Measurements from ENCODE around the gene MASP2.
"Not testable (repeated sequence)": the region's sequence is repeated elsewhere in the genome, so short reads cannot be mapped to it uniquely, and the experiment has no call there.

MASP2 gene

DNA sequence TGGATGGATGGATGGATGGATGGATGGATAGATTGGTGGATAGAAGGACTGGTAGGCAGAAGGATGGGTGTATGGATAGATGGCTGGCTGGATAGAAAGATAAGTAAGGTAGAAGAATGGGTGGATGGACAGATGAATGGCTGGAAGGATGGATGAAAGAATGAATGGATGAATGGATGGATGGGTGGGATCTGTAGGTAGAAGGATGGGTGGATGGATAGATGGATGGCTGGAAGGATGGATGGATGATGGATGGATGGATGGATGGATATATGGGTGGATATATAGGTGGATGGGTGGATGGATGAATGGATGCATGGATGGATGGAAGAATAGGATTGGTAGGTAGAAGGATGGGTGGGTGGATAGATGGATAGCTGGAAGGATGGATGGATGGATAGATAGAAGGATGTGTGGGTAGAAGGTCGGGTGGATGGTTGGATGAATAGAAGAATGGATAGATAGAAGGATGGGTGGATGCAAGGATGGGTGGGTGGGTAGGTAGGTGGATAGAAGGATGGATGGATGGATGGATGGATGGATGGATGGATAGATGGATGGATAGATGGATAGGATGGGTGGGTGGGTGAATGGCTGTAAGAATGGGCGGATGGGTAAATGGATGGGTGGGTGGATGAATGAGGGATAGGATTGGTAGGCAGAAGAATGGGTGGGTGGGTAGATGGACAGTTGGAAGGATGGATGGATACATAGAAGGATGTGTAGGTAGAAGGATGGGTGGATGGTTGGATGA lies 7.5 kb downstream of the MASP2 start:
- no peak for DNase-seq (ENCODE audit: low read depth in 2 of 3, low spot score in 2 of 3)

DNA sequence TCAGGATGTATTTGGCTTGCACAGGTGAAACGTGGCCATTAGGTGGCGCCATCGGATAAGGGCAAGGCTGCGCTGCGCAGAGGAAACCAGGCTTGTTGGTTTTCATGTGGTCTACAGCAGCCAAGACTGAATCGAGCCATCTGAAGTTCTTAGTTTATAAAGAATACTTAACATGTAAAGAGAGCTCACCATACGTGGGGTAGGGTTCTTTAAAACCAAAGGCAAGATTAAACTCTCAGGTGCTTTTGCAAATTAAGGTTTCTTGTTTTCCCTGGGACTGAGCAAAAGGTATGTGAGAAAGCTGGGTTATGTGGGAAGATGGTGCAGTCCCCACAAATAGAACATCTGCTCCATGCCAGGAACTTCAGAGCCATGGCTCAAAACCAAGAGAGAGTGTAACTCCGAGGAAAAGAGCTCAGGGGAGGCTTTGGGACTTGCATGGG lies 9.3 kb downstream of the MASP2 start:
- peak; percentile 59 to 90 (median 86) for DNase-seq (ENCODE audit: low read depth in 2 of 3, low spot score in 2 of 3)

DNA sequence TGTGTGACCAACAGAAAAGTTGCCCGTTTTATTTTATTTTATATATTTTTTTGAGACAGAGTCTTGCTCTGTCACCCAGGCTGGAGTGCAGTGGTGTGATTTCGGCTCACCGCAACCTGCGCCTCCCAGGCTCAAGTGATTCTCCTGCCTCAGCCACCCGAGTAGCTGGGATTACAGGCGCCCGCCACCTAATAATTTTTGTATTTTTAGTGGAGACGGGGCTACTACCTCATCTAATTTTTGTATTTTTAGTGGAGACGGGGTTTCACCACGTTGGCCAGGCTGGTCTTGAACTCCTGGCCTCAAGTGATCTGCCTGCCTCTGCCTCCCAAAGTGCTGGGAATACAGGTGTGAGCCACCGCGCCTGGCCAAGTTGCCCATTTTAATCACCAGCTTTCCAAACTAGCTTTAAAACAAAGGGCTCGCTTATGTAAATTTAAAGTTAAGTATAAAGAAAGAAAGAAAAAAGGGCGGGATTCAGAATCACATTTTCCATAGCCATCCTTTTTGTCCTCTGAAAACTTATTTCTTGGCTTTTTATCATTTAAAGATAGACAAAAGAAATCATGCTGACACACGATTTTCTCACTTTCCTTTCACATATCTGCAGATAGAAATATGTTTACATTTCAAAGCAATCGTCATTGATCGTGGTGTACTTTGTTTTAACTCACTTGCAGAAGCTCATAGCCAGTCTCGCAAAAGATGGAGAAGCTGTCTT lies 9.9 kb downstream of the MASP2 start:
- DNase-seq (ENCODE audit: low read depth in 2 of 3, low spot score in 2 of 3) = not testable (repeated sequence)

DNA sequence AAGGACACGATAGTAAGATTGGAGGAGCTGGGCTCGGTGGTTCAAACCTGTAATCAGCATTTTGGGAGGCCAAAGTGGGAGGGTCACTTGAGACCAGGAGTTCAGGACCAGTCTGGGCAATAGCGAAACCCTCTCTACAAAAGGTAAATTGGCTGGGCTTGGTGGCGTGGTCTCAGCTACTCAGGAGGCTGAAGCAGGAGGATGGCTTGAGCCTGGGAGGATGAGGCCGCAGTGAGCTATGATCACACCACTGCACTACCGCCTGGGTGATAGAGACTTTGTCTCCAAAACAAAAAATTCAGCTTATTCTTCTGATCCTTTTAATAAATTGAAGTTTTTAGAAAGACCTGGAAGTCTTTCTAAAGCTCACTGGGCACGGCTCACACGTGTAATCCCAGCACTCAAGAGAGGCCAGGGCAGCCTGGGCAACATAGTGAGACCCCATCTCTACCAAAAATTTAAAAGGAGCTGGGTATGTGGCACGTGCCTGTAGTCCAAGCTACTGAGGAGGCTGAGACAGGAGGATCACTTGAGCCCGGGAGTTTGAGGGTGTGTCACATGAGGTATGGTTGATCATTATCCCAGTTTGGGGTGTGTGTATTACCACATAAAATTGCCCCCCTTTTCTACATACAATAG lies 15.3 kb downstream of the MASP2 start:
- DNase-seq (ENCODE audit: low read depth in 2 of 3, low spot score in 2 of 3) = no peak

DNA sequence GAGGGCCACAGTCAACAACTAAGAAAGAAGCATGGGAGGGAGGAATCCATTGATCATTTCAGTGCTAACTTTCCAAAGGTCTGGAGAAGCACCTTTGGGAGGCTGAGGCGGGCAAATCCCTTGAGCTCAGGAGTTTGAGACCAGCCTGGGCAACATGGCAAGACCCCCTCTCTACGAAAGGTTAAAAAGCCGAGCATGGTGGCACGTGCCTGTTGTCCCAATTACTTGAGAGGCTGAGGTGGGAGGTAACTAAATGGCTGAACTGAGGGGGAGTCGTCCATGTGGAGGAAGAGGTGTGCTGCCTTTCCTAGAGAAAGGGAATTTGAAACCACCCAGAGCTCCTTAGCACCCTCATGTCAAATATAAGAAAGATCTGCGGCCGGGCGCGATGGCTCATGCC lies 16.2 kb downstream of the MASP2 start:
- no peak for DNase-seq (ENCODE audit: low read depth in 2 of 3, low spot score in 2 of 3)

DNA sequence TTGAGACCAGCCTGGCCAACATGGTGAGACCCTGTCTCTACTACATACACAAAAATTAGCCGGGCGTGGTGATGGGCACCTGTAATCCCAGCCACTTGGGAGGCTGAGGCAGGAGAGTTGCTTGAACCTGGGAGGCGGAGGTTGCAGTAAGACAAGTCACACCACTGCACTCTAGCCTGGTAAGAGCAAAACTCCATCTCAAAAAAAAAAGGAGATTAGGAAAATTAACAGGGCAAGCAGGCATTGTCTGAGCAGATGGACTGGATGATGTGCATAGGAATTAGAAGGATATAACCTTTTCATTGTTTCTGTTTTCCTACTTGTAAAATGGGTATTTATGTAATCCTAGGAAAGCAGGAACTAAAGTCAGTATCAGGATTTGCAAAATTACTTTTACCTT lies 19.0 kb downstream of the MASP2 start:
- DNase-seq (ENCODE audit: low read depth in 2 of 3, low spot score in 2 of 3) = no peak

DNA sequence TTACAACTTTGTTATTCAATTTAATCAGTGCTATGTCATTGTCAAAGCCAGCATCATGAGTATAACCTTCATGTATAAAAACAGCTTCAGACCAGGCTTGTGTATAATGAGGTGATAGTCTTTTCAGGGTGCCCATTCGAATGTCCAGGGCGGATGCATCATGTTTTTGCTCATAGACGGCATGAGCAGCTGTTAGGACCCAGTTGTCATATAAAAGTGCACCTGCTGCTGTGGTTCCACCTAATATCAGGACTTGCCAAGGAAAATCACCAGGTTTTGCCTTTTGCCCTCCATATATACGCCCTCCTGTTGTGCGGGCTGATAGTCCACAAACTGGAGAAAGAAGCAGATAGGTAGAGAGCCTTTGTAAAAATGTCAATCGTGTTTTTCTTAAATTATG lies 19.7 kb downstream of the MASP2 start:
- no peak for DNase-seq (ENCODE audit: low read depth in 2 of 3, low spot score in 2 of 3)

DNA sequence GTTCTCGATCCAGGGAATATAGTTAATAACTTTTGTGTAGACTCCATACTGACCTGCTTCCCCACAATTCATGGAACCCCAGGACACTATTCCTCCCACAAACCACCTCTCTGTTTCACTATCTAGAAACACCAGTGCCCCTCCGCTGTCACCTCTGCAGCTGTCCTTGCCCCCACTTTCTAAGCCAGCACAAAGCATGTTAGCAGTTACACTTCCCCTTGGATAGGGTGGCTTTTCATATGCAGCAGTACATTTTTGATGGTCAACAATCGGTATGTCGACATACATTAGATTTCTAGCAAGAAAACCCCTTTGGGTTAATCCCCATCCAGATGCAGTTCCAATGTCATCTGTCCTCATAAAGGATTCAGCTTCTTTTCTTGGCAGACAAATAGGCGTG lies 20.1 kb downstream of the MASP2 start:
- DNase-seq (ENCODE audit: low read depth in 2 of 3, low spot score in 2 of 3) = no peak

DNA sequence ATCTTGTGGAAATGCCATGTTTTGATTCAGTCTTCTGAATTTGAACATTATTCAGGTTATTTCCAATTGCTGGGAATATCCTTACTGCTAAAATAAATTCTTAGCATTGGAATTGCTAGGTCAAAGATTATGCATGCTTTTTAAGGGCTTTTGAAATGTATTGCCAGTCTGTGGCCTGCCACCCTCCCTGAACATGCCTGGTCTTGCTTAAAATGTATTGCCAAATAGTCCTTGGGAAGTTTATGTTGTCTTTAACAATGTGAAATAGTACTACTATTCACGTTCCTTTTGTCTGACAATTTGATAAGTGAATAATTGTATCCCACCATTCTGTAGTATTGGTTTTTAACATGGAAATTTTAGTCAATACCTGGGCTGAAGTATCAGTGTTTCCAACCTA lies 21.0 kb downstream of the MASP2 start:
- DNase-seq (ENCODE audit: low read depth in 2 of 3, low spot score in 2 of 3) = no peak

DNA sequence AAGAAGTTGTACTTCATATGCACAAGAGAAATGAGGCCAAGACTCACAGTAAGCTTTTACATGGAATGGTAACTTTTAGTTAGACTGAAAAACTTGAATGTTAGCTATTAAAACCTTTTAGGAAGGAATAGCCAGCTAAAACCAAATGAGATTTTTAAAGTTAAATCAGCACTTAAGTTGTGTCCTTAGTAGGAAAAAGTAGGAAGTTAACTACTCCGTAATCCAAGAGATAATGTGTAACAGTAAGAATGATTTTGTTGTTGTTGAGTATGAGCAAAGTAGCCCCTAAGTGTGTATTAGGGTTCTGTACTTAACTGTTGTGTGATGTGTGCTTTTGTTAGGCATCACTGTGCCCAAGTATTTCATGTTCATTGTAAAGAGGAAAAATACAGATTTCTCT lies 21.4 kb downstream of the MASP2 start:
- DNase-seq (ENCODE audit: low read depth in 2 of 3, low spot score in 2 of 3) = no peak

DNA sequence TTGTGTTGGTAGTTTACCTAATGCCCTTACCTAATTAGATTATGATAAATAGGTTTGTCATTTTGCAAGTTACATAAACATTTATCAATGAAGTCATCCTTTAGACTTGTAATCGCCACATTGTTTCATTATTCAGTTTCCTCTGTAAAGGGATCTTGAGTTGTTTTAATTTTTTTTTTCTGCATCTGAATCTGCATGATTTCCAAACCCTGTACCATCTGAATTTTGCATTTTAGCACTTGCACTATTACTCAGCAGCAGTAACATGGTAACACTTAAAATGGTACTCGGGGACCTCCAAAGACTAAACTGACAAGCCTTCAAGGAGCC lies 22.2 kb downstream of the MASP2 start:
- DNase-seq (ENCODE audit: low read depth in 2 of 3, low spot score in 2 of 3) = no peak

DNA sequence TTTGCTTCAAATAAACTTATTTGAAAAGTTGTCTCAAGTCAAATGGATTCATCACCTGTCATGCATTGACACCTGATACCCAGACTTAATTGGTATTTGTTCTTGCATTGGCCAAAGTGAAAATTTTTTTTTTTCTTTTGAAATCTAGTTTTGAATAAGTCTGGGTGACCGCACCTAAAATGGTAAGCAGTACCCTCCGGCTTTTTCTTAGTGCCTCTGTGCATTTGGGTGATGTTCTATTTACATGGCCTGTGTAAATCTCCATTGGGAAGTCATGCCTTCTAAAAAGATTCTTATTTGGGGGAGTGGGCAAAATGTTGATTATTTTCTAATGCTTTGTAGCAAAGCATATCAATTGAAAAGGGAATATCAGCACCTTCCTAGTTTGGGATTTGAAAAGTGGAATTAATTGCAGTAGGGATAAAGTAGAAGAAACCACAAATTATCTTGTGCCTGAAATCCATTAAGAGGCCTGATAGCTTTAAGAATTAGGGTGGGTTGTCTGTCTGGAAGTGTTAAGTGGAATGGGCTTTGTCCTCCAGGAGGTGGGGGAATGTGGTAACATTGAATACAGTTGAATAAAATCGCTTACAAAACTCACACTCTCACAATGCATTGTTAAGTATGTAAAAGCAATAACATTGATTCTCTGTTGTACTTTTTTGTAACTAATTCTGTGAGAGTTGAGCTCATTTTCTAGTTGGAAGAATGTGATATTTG lies 22.7 kb downstream of the MASP2 start:
- no peak for DNase-seq (ENCODE audit: low read depth in 2 of 3, low spot score in 2 of 3)

DNA sequence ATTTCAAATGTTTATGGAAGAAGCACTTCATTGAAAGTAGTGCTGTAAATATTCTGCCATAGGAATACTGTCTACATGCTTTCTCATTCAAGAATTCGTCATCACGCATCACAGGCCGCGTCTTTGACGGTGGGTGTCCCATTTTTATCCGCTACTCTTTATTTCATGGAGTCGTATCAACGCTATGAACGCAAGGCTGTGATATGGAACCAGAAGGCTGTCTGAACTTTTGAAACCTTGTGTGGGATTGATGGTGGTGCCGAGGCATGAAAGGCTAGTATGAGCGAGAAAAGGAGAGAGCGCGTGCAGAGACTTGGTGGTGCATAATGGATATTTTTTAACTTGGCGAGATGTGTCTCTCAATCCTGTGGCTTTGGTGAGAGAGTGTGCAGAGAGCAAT lies 23.8 kb downstream of the MASP2 start:
- no peak for DNase-seq (ENCODE audit: low read depth in 2 of 3, low spot score in 2 of 3)

DNA sequence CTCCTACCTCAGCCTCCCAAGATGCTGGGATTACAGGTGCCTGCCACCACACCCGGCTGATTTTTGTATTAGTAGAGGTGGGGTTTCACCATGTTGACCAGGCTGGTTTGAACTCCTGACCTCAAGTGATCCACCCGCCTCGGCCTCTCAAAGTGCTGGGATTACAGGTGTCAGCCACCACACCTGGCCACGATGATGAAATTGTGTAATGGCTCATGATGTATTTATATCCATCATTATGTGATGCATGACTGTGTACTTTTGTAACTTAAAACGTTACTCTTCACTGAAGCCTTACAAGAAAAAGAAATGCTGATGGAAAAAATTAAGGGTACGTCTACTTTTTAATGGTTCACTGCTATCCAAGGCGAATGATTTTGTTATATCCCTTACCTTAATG lies 27.1 kb downstream of the MASP2 start:
- DNase-seq (ENCODE audit: low read depth in 2 of 3, low spot score in 2 of 3) = no peak

DNA sequence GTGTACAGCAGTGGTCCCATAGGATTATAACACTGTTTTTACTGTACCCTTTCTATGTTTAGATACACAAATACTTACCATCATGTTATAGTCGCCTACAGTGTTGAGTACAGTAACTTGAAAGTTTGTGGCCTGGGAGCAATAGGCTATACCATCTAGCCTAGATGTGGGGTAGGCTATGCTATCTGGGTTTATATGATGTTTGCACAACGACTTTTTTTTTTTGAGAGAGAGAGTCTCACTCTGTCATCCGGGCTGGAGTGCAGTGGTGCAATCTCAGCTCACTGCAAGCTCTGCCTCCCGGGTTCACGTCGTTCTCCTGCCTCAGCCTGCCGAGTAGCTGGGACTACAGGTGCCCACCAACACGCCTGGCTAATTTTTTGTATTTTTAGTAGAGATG lies 27.7 kb downstream of the MASP2 start:
- not testable (repeated sequence) for DNase-seq (ENCODE audit: low read depth in 2 of 3, low spot score in 2 of 3)

DNA sequence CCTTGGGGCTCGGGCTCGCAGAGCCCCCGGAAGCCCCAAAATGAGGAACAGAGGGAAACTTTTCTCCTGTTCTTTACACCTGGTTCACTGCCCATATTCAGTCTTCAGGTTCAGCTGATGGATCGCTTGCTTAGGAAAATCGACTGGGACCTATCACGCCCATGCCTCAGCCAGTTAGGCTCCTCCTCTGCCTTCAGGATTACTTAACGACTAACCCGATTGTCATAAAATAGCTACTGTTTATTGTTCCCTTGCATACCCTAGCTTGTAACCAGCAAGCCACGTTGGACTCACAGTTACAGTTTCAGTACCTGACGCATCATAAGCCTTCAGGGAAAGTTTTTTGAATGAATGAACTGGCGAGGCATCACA lies 33.9 kb downstream of the MASP2 start:
- no peak for DNase-seq (ENCODE audit: low read depth in 2 of 3, low spot score in 2 of 3)

DNA sequence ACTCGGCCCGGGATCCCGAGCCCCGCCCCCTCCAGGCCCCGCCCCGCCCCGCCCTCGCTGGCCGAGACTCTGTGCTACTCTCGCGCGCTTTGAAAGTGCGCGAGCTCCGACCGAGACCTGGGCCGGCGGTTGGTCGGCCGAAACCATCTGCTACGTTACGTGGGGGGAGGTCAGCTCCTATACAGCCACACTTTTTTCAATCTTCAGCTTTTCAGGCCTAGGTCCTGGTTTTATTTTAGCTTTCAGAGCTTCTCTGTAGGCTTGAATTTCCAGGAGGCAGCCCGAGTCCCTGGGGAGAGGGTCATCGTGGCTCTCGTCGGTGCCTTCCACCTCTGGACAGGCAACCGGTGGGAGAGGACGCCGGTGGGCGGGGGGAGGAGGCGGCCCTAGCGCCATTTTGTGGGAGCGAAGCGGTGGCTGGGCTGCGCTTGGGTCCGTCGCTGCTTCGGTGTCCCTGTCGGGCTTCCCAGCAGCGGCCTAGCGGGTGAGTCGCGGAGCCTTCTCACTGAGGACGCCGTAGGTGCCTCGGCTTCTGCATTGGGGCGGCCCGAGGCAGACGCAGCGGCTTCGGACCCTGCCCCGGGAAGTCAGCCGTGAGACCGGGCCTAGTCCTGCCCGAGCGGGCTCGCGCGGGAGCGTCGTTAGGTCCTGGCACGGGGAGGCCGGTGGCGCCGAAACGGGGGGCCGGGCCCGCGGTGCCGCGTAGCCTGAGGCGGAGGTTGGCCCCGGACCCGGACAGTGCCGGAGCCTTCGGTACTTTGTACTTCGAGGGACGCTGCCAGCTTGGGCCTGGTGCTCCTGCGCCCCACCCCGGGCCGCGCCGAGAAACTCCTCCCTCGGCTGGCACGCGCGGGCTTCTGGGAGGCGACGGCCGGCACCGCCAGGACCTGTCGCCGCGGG lies 34.5 kb downstream of the MASP2 start, which contains the start of gene TARDBP:
Gene TARDBP, plus strand, starts transcription at position 395 of the 900 bp plus-strand sequence. CDS start 1,074 bp downstream, outside the sequence.
- peak; percentile 75 to 89 (median 86) for DNase-seq (ENCODE audit: low read depth in 2 of 3, low spot score in 2 of 3)

DNA sequence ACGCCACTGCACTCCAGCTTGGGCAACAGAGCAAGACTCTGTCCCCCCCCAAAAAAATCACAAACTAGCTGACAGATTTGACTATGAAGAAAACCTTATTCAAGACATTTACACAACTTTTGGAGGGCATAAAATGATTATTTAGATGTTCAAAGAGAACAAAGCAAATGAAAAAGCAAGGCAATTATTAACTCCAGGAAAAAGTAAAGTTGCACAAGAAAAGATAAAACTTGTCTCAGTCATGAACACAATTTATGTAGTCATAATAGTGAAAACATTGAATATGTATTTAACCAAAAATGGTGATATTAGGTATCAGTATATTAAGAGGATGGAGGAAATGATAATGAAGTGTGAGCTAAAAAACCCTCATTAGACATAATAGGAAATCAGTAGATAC lies 46.5 kb downstream of the MASP2 start:
- no peak for DNase-seq (ENCODE audit: low read depth in 2 of 3, low spot score in 2 of 3)

DNA sequence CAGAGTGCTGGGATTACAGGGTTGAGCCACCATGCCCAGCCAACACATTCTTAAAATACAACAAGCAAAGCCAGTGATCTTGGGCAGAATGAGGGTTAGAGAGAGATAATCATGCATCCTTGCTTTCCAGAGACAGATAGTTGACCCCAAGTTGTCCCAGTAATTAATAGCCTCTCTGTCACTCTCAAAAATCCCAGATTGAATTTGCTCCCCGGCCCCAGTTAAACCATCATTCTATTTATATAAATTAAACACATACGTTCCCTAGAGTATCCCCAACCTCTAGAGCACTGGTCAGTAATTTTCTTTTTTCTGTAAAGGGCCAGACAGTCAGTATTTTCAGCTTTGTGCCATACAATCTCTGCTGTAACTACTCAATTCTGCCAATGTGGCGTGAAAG lies 50.9 kb downstream of the MASP2 start:
- DNase-seq (ENCODE audit: low read depth in 2 of 3, low spot score in 2 of 3) = no peak

DNA sequence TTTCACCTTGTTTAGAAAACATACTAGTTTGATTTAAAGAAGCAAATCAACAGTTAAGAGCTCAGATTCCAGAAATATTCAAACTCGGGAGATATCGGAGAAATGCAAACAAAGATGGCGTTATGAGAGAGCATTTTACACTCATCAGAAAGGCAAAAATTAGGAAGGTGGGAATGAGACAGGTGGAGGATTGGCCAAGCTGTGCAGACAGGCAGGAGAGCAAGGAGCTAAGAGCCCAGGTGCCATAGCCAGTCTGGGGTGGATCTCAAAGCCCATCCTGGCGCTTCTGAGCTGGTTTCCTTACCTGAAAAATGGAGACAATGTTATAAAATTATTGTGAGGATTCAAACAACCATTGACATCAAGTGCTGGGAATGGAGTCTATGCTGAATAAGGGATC lies 54.2 kb downstream of the MASP2 start:
- DNase-seq (ENCODE audit: low read depth in 2 of 3, low spot score in 2 of 3) = no peak

DNA sequence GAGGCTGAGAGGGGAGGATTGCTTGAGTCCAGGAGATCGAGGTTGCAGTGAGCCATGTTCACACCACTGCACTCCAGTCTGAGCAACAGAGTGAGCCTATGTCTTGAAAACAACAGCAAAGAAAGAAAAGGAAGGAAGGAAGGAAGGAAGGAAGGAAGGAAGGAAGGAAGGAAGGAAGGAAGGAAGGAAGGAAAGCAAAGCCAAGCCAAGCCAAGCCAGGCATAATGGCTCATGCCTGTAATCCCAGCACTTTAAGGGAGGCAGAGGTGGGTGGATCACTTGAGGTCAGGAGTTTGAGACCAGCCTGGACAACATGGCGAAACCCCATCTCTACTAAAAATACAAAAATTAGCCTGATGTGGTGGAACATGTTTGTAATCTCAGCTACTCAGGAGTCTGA lies 55.0 kb downstream of the MASP2 start:
- not testable (repeated sequence) for DNase-seq (ENCODE audit: low read depth in 2 of 3, low spot score in 2 of 3)

Measured in activated CD8-positive, alpha-beta memory T cell treated with anti-CD3 and anti-CD28 coated beads for 48 hours (primary cell).